Measurements from ENCODE around the gene KRT76.

Gene KRT76

DNA sequence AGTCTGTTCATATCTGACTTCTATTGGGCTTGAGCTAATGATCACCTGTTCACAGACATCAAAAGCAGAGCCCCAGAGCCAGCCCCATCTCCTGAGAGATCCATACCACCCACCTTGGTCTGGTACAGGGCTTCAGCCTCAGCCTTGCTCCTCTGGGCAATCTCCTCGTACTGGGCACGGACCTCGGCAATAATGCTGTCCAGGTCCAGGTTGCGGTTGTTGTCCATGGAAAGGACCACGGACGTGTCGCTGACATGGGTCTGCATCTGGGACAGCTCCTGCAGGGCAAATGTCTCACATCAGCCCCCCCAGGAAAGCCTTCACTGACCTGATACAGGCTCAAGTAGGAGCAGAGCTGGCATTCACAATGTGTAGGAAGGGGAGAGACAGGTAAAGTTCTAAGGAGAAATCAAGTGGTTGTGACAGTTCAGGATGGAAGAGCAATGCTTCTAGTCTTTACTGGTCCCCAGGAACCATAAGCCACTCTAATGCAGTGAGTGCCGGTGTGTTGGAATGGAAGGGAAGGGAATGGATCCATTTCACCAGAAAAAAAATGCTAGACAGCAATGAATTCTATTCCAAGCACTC lies 31.5 kb upstream of the KRT76 start:
- in situ Hi-C loops (cut with MboI; ENCODE audit: low pct_unique_long_range_greater_than_20kb, low sequenced_read_pairs, unreplicated experiment), result no loop called here
- DNase-seq (ENCODE audit: low spot score), result no peak
- TF ChIP-seq, protein P1, sequence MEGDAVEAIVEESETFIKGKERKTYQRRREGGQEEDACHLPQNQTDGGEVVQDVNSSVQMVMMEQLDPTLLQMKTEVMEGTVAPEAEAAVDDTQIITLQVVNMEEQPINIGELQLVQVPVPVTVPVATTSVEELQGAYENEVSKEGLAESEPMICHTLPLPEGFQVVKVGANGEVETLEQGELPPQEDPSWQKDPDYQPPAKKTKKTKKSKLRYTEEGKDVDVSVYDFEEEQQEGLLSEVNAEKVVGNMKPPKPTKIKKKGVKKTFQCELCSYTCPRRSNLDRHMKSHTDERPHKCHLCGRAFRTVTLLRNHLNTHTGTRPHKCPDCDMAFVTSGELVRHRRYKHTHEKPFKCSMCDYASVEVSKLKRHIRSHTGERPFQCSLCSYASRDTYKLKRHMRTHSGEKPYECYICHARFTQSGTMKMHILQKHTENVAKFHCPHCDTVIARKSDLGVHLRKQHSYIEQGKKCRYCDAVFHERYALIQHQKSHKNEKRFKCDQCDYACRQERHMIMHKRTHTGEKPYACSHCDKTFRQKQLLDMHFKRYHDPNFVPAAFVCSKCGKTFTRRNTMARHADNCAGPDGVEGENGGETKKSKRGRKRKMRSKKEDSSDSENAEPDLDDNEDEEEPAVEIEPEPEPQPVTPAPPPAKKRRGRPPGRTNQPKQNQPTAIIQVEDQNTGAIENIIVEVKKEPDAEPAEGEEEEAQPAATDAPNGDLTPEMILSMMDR (IDR thresholded peaks at IDR 0.05; ENCODE audit: extremely low read depth, insufficient read depth, missing control alignments), result no peak

DNA sequence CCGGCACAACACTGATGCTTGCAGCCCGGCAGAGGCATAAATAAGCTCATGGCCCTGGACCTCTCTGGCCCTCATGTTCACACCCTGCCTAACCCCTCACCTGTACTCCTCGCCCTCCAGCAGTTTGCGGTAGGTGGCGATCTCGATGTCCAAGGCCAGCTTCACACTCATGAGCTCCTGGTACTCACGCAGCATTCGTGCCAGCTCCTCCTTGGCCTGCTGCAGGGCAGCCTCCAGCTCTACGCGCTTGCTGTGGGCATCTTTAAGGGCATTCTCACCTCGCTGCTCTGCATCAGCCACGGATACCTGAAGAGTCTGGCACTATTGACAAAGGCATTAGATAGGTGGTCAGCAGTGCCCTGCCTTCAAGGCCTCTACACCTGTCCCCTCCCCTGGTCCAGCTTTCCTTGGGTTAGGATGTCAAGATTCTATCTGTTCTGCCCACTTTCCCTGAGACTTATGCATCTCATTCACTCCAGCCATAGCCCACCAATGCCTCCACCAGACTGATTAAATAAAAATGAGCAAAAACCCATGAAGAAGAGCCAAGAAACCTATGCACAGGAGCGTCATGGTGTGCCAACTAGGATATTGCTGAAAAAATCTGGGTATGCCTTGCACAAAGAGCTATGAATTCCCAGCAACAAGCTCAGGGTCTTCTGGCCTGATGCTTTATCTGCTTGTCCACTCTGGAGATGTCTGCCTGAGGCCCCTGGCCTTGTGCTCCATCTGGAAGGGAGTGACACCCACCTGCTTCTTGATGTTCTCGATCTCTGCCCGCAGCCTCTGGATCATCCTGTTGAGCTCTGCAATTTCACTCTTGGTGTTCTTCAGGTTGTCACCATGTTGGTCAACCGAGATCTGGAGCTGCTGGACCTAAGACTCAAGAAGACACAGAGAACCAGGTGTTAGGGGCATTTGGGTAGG lies 30.7 kb upstream of the KRT76 start:
- in situ Hi-C loops (cut with MboI; ENCODE audit: low pct_unique_long_range_greater_than_20kb, low sequenced_read_pairs, unreplicated experiment), result no loop called here
- no peak for DNase-seq (ENCODE audit: low spot score)
- TF ChIP-seq, protein P1 (IDR thresholded peaks at IDR 0.05; ENCODE audit: extremely low read depth, insufficient read depth, missing control alignments), result no peak

DNA sequence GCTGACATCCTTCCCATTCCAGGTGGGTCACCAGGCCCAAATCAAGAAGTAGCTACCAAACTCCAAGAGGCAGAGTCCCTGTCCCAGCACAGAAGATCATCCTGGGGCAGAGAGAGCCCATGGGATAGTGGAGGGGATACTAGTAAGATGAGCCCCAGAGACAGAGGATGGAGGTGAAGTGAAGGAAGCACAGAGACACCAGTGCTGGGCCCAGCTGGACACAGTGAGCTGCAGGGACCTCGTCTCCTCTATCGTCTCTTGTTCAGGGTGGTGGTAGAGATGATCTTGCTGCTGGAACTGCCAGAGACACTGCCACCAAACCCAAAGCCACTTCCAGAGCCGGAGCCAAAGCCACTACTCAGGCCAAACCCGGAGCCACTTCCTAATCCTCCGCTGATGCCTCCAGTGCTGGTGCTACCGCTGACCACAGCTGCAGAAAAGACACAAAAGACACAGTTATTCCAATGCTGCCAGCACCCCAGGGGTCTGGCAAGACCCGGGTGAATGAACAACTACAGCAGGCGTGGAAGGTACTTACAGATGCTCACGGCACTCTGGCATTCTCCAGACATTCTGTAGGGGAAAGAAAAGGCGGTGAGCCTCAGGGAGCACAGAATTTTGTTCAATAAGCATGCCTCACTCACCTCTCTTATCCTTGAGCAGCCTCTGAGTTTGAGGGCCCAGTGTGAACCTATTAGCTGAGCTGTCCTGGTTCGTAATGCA lies 29.8 kb upstream of the KRT76 start:
- in situ Hi-C loops (cut with MboI; ENCODE audit: low pct_unique_long_range_greater_than_20kb, low sequenced_read_pairs, unreplicated experiment), result no loop called here
- TF ChIP-seq, protein P1 (IDR thresholded peaks at IDR 0.05; ENCODE audit: extremely low read depth, insufficient read depth, missing control alignments), result no peak
- DNase-seq (ENCODE audit: low spot score), result no peak

DNA sequence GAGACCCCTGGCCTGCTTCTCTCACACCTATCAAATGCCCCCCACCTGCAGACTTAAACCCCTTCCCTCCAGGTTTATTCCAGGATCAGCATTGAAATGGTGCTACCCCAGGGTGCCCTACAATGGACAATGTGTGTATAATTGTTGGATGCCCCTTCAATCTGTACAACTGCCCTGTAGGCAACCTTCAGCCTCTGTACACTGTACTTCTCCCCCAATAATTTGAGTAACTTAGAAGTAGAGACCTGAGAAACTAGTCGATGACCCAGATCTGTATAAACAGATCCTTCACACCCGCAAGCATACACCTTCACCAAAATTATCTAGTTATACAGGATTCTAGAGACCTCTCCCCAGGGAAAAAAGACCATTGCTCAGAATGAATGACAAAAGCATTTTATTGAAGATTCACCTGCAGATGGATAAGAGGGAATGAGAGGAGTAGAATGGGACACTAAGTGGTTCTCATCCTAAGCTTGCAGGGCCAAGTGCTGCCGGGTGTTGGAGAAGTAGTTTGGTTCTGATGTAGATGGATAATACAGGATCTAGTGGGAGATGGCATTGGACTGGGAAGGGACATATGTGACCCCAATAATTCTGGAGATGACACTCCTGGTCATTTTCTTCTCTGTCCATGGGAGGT lies 29.1 kb upstream of the KRT76 start:
- no peak for DNase-seq (ENCODE audit: low spot score)
- in situ Hi-C loops (cut with MboI; ENCODE audit: low pct_unique_long_range_greater_than_20kb, low sequenced_read_pairs, unreplicated experiment), result no loop called here
- TF ChIP-seq, protein P1 (IDR thresholded peaks at IDR 0.05; ENCODE audit: extremely low read depth, insufficient read depth, missing control alignments), result no peak

DNA sequence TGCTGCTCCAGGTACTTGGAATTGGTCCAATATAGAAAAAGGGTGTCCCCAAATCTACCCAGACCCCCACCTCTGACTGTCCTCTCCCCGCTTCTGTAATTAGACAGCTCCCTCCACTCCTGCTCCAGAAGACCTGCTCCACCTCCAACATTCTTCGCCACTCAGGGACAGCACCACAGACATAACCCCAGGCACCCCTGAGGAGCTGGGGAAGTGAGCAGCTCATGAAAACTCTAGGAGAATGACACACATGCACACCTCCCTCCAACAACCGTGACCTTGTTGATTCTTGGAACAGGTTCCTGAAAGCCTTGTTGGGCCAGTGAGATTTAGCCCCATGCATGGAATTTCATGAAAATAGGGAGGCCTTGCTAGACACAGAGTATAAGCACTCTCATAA lies 28.6 kb upstream of the KRT76 start:
- DNase-seq (ENCODE audit: low spot score), result no peak
- TF ChIP-seq, protein P1 (IDR thresholded peaks at IDR 0.05; ENCODE audit: extremely low read depth, insufficient read depth, missing control alignments), result no peak
- in situ Hi-C loops (cut with MboI; ENCODE audit: low pct_unique_long_range_greater_than_20kb, low sequenced_read_pairs, unreplicated experiment), result no loop called here

DNA sequence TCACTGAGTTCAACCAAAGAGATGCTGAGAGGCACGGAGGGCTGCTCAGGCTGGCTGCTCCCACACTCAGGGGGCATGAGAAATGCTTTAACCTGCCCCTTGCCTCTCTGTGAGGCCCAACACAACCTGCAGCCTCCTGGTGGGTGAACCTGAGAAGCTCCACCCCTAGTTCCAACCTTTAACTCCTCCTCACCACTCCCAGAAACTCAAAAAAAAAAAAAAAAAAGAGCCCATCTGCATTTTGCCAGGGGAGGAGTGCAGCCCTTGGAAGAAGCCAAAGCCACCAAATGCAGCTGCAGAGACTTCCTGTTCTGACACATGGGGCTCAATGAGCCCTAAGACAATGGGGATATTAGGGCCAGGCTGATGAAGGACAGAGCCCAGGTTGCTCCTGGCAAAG lies 27.9 kb upstream of the KRT76 start:
- TF ChIP-seq, protein P1 (IDR thresholded peaks at IDR 0.05; ENCODE audit: extremely low read depth, insufficient read depth, missing control alignments), result no peak
- no peak for DNase-seq (ENCODE audit: low spot score)
- in situ Hi-C loops (cut with MboI; ENCODE audit: low pct_unique_long_range_greater_than_20kb, low sequenced_read_pairs, unreplicated experiment), result no loop called here

Measured in GM13977 (cell line).